LNCaP clone FGC (cell line): ENCODE data around the gene SLC30A3.

ENCODE experiments used
- DNase-seq: peaks from one replicate; pipeline ENCODE4 v3.0.0-alpha.2; 2011; ENCODE audit warnings: low read depth
- H3K4me3 ChIP-seq: 2 replicates; pipeline ENCODE4 v1.5.1; 2011; ENCODE audit warnings: mild to moderate bottlenecking, low read depth, low read length, control low read depth
- TF ChIP-seq, protein P1 (sequence below): IDR thresholded peaks from 2 replicates; pipeline ENCODE4 v1.5.1; 2012; ENCODE audit warnings: mild to moderate bottlenecking; ENCODE audit not compliant: control insufficient read depth, insufficient read depth; ENCODE audit errors: extremely low read depth

The SLC30A3 gene

DNA sequence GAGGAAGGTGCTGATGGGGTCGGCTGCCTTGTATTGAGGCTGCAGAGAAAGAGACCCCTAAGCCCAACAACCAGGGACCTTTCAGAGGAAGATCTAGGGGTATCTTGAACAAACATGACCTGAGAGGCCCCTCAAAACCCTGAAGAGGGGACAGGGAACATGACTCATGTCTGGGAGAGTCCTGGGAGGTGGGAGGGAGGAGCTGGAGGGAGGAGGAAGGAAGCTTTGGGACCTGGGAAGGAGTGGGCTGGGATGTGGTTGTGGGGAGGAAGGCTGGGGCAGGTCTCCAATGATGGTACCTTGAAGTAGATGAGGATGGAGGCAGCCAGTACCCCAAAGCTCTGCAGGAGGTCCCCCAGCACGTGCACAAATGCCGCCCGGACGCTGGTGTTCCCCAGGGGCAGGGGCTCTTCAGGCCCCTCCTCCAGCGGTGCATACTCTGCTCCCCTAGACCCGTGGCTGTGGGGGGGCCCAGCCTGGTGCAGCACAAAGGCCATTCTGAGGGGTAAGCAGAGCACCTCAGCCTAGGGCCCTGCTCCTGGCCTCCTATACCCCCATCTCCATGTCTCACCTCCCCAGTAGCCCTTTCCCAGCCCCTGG lies 5.9 kb downstream of the SLC30A3 start:
- TF ChIP-seq, protein P1, sequence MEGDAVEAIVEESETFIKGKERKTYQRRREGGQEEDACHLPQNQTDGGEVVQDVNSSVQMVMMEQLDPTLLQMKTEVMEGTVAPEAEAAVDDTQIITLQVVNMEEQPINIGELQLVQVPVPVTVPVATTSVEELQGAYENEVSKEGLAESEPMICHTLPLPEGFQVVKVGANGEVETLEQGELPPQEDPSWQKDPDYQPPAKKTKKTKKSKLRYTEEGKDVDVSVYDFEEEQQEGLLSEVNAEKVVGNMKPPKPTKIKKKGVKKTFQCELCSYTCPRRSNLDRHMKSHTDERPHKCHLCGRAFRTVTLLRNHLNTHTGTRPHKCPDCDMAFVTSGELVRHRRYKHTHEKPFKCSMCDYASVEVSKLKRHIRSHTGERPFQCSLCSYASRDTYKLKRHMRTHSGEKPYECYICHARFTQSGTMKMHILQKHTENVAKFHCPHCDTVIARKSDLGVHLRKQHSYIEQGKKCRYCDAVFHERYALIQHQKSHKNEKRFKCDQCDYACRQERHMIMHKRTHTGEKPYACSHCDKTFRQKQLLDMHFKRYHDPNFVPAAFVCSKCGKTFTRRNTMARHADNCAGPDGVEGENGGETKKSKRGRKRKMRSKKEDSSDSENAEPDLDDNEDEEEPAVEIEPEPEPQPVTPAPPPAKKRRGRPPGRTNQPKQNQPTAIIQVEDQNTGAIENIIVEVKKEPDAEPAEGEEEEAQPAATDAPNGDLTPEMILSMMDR, result no peak
- no peak overlapping the region for H3K4me3 ChIP-seq
- no peak for DNase-seq

DNA sequence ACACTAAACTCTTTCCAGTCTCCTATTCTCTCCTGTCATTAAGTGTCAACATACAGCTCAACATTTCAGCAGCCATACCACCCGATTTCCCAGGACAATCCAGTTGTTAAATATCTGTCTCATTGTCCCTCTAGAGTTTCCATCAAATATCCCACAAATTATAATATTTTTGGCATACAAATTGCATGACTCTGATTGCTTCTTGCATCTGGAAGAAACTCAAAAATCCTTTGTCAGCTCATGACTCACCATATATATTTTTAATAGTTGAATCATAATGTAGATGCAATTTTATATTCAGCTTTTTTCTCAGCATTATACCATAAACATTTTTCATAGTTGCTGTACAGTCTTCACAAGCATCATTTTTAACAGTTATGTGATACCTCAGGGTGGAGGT lies 7.2 kb downstream of the SLC30A3 start:
- TF ChIP-seq, protein P1, result no peak
- DNase-seq, result no peak
- no peak overlapping the region for H3K4me3 ChIP-seq

DNA sequence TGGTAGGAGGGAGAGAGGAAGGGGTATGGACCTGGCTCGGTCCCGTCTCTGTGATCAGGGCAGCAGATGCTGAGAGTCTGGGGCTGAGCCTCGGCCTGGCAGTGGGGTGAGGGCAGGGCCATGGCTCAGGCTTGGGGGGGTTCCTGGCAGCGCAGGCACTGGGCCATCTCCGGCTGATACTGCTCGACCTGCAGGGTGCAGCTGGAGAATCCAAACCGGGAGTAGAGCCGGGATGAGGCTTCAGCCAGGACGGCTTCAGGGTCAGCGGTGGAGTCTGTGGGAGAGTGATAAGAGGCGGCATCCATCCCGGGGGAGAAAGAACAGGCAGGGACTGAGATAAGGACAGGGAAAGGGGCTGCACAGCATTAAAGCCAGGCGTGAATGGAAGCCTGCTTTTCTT lies 7.7 kb downstream of the SLC30A3 start:
- no peak overlapping the region for H3K4me3 ChIP-seq
- TF ChIP-seq, protein P1, result no peak
- DNase-seq, result no peak

DNA sequence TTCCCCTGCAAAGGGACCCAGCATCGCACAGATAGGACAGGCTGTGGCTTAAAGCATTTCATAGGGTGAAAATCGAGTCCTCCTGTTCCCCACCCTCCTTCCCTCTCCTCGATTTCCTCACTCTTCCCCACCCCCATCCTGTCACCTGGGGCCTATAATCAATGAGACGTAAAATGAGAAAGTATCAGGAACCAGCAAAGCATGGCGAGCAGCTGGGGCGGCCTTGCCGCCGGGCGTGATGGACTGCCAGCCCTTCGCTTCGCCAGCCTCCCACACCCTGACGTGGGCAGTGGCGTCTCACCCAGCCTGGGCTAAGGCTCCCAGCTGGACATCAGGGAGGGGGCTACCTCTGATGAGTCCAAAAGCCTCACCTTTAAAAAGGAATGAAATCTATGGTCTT lies 11.1 kb downstream of the SLC30A3 start:
- DNase-seq, result no peak
- no peak overlapping the region for H3K4me3 ChIP-seq
- TF ChIP-seq, protein P1, result no peak

DNA sequence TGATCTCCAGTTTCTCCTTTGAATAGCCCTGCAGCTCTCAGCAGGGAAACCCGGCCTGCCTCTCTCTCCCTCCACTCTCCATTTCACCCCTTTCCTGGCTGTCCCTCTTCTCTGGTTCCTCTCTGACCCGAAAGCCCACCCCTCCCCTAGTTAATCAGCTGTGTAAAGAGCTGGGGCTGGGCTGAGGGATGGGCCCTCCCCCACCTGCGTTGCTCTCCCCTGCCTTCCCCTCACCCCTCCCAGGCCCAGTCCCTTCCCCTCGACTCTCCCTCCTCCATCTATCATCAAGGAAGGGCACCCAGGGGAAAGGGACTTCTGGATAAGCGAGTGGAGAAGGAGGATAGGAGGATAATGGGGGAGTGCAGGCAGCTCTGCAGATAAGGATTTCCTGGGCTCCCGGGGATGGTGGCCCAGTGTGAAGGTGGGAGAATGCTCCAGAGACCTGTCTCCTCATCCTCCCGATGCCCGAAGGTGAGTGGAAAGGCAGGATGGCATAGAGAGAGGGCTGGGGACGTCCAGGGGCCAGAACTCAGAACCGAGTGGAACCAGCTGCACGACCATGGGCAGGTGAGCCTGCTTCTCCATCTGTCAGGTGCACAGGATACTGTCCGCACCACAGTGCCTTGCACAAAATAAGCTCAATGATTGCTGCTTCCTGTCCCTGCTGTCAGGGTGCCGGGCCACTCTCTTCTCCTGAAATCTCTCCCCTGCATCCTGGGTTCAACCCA lies 12.0 kb downstream of the SLC30A3 start:
- no peak overlapping the region for H3K4me3 ChIP-seq
- no peak for DNase-seq
- TF ChIP-seq, protein P1, result no peak

DNA sequence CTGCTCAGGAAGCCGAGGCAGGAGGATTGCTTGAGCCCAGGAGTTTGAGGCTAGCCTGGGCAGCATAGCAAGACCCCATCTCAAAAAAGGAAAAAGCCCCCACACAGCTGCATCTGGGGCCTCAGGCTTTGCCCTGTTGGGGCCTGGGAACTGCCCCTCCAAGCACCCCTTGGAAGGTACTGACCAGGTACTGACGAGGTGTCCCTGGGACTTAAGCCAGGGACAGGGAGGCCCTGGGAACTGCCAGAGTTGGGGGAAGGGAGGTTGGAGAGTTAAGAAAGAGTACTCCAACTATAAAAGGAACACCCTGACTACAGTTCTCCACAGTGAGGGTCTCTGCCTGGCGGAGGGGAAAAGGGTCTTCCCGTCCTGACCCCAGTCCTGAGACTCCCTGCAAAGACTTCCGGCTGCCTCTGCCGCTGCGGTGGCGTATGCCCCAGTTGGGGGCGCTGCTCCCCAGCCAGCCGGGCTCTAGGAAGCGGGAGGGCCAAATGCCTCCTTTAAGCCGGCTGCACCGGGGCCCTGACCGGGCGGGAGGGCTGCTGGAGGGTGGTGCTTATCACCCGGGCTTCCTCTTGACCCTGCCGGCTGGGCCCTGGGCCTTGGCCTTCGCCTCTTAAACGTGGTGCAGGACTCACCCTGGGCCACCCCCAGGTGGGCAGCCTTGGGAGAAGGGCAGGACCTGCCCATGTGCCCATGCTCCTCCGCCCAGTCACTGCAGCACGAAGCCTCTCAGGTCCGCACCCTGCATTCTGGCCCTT lies 12.8 kb downstream of the SLC30A3 start:
- TF ChIP-seq, protein P1, result peak; percentile 53
- H3K4me3 ChIP-seq, result no peak overlapping the region

More for the DNA sequence above, 12.8 kb downstream of the SLC30A3 start:
- DNase-seq, result no peak
